GM12875 (cell line): ENCODE results near the gene JARID2.

Source experiments
- H3K4me3 ChIP-seq: one replicate; pipeline ENCODE4 v1.5.1; 2011; ENCODE audit warnings: low read depth, low read length, control low read depth
- TF ChIP-seq, protein P1 (sequence below): IDR thresholded peaks from 2 replicates; pipeline ENCODE4 v1.5.1; 2011; ENCODE audit warnings: low read depth, mild to moderate bottlenecking, control low read depth, inconsistent platforms, low read length, moderate library complexity, borderline replicate concordance; ENCODE audit not compliant: insufficient read depth

JARID2 gene

DNA sequence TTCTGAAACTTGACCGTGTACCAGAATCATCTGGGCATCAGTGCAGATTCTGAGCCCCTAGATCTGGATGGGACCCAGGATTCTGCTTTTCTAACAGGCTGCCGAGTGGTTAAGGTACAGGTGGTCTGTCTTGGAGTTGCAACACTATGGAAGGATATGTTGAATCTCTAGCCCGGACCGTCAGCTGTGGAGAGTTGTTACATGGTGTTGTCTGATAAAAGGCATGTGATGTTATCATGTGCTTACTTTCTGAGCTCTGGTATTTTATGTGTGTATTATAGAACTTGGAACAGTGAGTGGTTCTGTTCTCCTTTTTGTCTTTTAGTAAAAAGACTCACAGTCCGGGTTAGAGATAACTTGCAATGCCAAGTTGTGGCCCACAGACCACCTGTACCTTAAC lies 123.0 kb downstream of the JARID2 start:
- TF ChIP-seq, protein P1, sequence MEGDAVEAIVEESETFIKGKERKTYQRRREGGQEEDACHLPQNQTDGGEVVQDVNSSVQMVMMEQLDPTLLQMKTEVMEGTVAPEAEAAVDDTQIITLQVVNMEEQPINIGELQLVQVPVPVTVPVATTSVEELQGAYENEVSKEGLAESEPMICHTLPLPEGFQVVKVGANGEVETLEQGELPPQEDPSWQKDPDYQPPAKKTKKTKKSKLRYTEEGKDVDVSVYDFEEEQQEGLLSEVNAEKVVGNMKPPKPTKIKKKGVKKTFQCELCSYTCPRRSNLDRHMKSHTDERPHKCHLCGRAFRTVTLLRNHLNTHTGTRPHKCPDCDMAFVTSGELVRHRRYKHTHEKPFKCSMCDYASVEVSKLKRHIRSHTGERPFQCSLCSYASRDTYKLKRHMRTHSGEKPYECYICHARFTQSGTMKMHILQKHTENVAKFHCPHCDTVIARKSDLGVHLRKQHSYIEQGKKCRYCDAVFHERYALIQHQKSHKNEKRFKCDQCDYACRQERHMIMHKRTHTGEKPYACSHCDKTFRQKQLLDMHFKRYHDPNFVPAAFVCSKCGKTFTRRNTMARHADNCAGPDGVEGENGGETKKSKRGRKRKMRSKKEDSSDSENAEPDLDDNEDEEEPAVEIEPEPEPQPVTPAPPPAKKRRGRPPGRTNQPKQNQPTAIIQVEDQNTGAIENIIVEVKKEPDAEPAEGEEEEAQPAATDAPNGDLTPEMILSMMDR = no peak
- no peak overlapping the region for H3K4me3 ChIP-seq

DNA sequence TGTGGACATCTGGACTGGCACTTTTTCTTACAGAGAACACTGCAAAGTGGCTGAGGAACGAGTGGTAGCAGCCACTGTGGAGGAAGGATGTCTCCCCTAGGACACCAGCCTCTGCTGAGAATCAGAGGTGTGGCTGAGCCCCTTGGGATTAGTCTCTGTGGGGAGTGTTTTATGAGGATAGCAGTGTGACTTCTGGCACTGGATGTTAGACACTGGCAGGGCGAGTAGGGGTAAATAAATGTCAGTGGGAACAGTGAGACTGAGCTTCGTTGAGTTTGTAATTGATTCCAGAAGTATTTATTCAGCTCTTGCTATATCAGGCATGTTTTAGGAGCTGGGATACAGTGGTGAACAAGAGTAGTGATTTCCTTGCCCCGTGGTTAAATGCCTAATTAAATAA lies 124.0 kb downstream of the JARID2 start:
- TF ChIP-seq, protein P1 = no peak
- no peak overlapping the region for H3K4me3 ChIP-seq

DNA sequence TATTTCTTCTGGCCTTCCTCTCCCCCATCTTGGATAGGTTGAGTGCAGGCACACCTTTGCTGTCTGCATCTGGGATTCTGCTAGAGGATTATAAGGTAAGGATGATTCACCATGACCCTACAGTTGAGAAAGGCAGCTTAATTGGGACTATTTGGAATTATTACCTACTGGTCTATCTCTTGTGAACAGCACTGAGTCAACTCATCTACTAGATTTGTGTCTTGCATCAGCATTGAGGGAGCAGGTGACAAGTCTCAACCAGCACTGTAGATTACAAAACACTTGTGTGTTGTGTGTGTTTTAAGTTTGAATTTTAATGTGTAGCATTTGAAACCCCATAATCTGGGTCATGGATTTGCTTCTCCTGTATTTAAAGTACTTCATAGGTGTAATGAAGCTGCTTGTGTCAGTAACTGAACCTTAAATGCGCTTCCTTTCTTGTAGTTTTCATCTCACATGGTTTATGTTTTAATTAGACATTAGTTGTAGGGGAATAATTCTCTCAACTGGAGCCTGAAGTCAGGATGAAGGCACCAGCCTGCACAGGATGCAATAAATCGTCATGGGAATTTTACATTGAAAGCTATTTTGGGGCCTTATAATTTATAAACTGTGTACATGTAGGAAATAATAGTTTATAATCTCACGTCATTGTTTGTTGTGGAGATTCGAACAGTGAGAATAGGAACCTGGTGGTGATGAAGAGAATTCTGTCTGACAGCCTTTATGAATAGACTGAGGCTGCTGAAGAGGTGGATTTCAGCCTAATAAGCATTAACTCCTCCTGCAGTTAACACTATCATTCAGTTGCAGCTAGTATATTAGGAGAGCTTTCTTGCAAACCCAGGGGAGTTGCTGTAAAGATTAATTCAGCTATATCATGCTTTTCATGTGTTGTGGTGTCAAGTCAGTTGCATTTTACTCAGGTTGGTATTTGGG lies 125.1 kb downstream of the JARID2 start:
- TF ChIP-seq, protein P1 = no peak
- no peak overlapping the region for H3K4me3 ChIP-seq

DNA sequence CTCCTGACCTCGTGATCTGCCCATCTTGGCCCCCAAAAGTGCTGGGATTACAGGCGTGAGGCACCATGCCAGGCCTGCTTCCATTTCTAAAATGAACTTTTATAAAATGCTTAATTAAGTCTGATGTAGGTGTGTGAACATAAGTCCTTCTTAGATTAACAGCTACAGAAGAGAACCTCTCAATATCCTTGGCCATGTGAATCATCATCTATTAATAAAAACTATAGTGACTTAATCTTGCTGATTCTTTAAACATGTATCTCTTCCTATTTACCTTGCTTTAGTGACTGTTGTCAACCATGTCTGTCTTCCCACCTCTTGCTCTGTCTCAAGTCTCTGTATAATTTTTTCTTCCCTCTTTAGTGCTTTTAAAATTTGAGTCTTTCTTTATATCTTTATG lies 127.1 kb downstream of the JARID2 start:
- TF ChIP-seq, protein P1 = no peak

DNA sequence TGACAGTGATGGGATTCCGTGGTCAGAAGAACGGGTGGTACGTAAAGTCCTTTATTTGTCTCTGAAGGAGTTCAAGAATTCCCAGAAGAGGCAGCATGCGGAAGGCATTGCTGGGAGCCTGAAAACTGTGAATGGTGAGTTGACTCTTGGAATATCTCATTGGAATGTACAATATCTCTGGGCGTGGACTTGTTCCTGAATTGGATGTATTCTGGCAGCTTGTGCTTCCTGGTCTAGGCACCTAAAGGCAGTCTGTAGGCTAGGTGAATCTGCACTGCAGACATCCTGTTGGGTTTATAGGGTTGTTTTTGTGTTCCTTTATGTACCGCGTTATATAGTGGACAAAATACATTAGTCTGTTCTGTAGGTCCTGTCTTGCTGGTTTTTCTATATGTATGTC lies 128.2 kb downstream of the JARID2 start:
- TF ChIP-seq, protein P1 = no peak
- no peak overlapping the region for H3K4me3 ChIP-seq

More for the DNA sequence above, 127.1 kb downstream of the JARID2 start:
- no peak overlapping the region for H3K4me3 ChIP-seq

DNA sequence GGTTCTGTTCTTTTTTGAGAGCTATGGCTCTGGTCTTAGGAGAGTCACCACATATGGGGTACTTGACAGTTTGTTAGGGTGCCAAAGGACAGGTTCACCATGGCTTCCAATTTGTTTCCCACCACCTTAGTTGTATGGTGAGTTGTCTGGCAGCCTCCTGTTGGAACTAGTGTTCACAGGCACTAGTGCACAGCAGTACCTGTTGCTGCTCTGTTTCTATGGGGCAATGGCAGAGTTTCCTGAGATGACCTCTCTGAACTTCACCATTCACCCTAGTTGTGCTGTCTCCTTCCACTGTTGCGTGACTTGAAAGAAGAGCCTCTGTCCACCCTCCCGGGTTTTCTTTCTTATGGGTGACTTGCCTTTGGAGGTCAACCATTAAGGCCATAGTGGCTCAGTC lies 129.1 kb downstream of the JARID2 start:
- TF ChIP-seq, protein P1 = no peak
- H3K4me3 ChIP-seq = no peak overlapping the region
